ENCODE results near the gene TBC1D20.

The TBC1D20 gene

GRCh38 chr20:416950-417800, 45.2 kb downstream of the TBC1D20 start:
- no peak for ATAC-seq
- TF ChIP-seq TSHZ2 (CRISPR knock-in tag; IDR thresholded peaks at IDR 0.05) (no peak), ISL1 (CRISPR knock-in tag; IDR thresholded peaks at IDR 0.05) (no peak), PATZ1 (CRISPR knock-in tag; IDR thresholded peaks at IDR 0.05; ENCODE audit: borderline replicate concordance) (no peak), ZC3H10 (CRISPR knock-in tag; IDR thresholded peaks at IDR 0.05) (no peak), CSRNP3 (CRISPR knock-in tag; IDR thresholded peaks at IDR 0.05) (no peak), ZFP30 (CRISPR knock-in tag; IDR thresholded peaks at IDR 0.05) (no peak), ZNF565 (CRISPR knock-in tag; conservative IDR thresholded peaks at IDR 0.05; ENCODE audit: low read depth) (no peak), TCF4 (CRISPR knock-in tag; IDR thresholded peaks at IDR 0.05; ENCODE audit: borderline replicate concordance) (no peak), GLIS3 (CRISPR knock-in tag; IDR thresholded peaks at IDR 0.05) (no peak), CREB5 (CRISPR knock-in tag; IDR thresholded peaks at IDR 0.05; ENCODE audit: low read depth) (no peak), BACH2 (CRISPR knock-in tag; IDR thresholded peaks at IDR 0.05; ENCODE audit: borderline replicate concordance) (no peak), ARNTL (CRISPR knock-in tag; IDR thresholded peaks at IDR 0.05; ENCODE audit: borderline replicate concordance, low read depth) (no peak)

GRCh38 chr20:415820-416322, 46.5 kb downstream of the TBC1D20 start:
- no peak for ATAC-seq
- TF ChIP-seq PPARA (CRISPR knock-in tag; IDR thresholded peaks at IDR 0.05; ENCODE audit: borderline replicate concordance) (no peak), PATZ1 (CRISPR knock-in tag; IDR thresholded peaks at IDR 0.05; ENCODE audit: borderline replicate concordance) (no peak), ISL1 (CRISPR knock-in tag; IDR thresholded peaks at IDR 0.05) (no peak), ARNTL (CRISPR knock-in tag; IDR thresholded peaks at IDR 0.05; ENCODE audit: borderline replicate concordance, low read depth) (no peak), BACH2 (CRISPR knock-in tag; IDR thresholded peaks at IDR 0.05; ENCODE audit: borderline replicate concordance) (no peak), ZNF565 (CRISPR knock-in tag; conservative IDR thresholded peaks at IDR 0.05; ENCODE audit: low read depth) (no peak), POU6F1 (CRISPR knock-in tag; IDR thresholded peaks at IDR 0.05; ENCODE audit: borderline replicate concordance, low read depth) (no peak), CSRNP3 (CRISPR knock-in tag; IDR thresholded peaks at IDR 0.05) (no peak), GLIS3 (CRISPR knock-in tag; IDR thresholded peaks at IDR 0.05) (no peak), OSR1 (CRISPR knock-in tag; IDR thresholded peaks at IDR 0.05) (no peak), ESRRG (CRISPR knock-in tag; IDR thresholded peaks at IDR 0.05) (no peak), ZC3H10 (CRISPR knock-in tag; IDR thresholded peaks at IDR 0.05) (no peak), TOX (CRISPR knock-in tag; IDR thresholded peaks at IDR 0.05; ENCODE audit: borderline replicate concordance) (no peak), ZNF70 (CRISPR knock-in tag; IDR thresholded peaks at IDR 0.05) (no peak)
